MCF 10A (cell line): ENCODE results near the gene S1PR5. TPM values are rescaled to one million over a fixed set of nuclear protein-coding genes. Genes with fewer than 3 reads are reported as not detected.

Source experiments
- BruUV-seq: library from RNA; stranded (reverse); fragments of 400-500 nt; replicated peaks from 2 replicates; lab custom pipeline; 2021; lab: Mats Ljungman, UMichigan
- CTCF ChIA-PET: fragments of 300-600 bp; sonication (Branson Sonifier 250); formaldehyde crosslinking; extraction: SDS; loops from one replicate; lab custom pipeline; 2021; ENCODE audit warnings: antibody characterized with exemption, inconsistent platforms; lab: Yijun Ruan, JAX
- POLR2A ChIA-PET: fragments of 300-600, 350-650 bp; sonication (Branson Sonifier 250); formaldehyde crosslinking; extraction: SDS; loops from one replicate; lab custom pipeline; 2020; ENCODE audit warnings: antibody characterized with exemption, inconsistent platforms; lab: Yijun Ruan, JAX
- DNase-seq: peaks from one replicate; pipeline ENCODE4 v3.0.0-alpha.2; 2018; ENCODE audit not compliant: unreplicated experiment
- H3K27ac Mint-ChIP-seq: one replicate; pipeline ENCODE4 v1.8.0; 2022; ENCODE audit warnings: mild to moderate bottlenecking, low read depth, mixed read lengths; ENCODE audit not compliant: unreplicated experiment
- H3K27me3 Mint-ChIP-seq: one replicate; pipeline ENCODE4 v1.8.0; 2022; ENCODE audit warnings: mixed read lengths; ENCODE audit not compliant: insufficient read depth, unreplicated experiment
- H3K36me3 Mint-ChIP-seq: one replicate; pipeline ENCODE4 v1.8.0; 2022; ENCODE audit warnings: mild to moderate bottlenecking, moderate library complexity, mixed read lengths; ENCODE audit not compliant: insufficient read depth, unreplicated experiment
- H3K4me1 Mint-ChIP-seq: one replicate; pipeline ENCODE4 v1.8.0; 2022; ENCODE audit warnings: mixed read lengths; ENCODE audit not compliant: insufficient read depth, unreplicated experiment
- H3K4me3 Mint-ChIP-seq: one replicate; pipeline ENCODE4 v1.8.0; 2022; ENCODE audit warnings: mild to moderate bottlenecking, moderate library complexity, mixed read lengths; ENCODE audit not compliant: unreplicated experiment
- H3K9me3 Mint-ChIP-seq: one replicate; pipeline ENCODE4 v1.8.0; 2022; ENCODE audit warnings: mixed read lengths; ENCODE audit not compliant: unreplicated experiment
- intact Hi-C: fragments of 100-400 bp; cut with micrococcal nuclease; formaldehyde crosslinking; loops from 2 replicates; pipeline ENCODE4 v1.14.1; 2022
- total RNA-seq: library from RNA; stranded (reverse); gene quantifications from 2 replicates; pipeline ENCODE4 v1.2.3, GENCODE V29; 2022
- TF ChIP-seq, protein P1 (sequence below): fragments of 200-600 bp; IDR thresholded peaks from one replicate; pipeline ENCODE4 v1.8.0; 2022; ENCODE audit warnings: antibody characterized with exemption, mild to moderate bottlenecking; ENCODE audit not compliant: unreplicated experiment

Gene S1PR5
- total RNA-seq, 1 experiment from 2014 or later, result not detected

- Mint-ChIP-seq H3K36me3 (no peaks in the 10 kb centered on the region), H3K4me3 (no peak overlapping the region), H3K27ac (no peak overlapping the region), H3K4me1 (no peaks in the 10 kb centered on the region), H3K9me3 (no peaks in the 10 kb centered on the region), H3K27me3 (no peaks in the 10 kb centered on the region)
- ChIA-PET CTCF (interaction anchor here (0.7 to 1.0 kb wide), 2 partner anchors 28 to 56 kb away, joined by 3 read pairs; no protein-coding TSS in a partner anchor), POLR2A (no interaction called here)
- intact Hi-C loops, result no loop called here
- TF ChIP-seq, protein P1, sequence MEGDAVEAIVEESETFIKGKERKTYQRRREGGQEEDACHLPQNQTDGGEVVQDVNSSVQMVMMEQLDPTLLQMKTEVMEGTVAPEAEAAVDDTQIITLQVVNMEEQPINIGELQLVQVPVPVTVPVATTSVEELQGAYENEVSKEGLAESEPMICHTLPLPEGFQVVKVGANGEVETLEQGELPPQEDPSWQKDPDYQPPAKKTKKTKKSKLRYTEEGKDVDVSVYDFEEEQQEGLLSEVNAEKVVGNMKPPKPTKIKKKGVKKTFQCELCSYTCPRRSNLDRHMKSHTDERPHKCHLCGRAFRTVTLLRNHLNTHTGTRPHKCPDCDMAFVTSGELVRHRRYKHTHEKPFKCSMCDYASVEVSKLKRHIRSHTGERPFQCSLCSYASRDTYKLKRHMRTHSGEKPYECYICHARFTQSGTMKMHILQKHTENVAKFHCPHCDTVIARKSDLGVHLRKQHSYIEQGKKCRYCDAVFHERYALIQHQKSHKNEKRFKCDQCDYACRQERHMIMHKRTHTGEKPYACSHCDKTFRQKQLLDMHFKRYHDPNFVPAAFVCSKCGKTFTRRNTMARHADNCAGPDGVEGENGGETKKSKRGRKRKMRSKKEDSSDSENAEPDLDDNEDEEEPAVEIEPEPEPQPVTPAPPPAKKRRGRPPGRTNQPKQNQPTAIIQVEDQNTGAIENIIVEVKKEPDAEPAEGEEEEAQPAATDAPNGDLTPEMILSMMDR, result no peak
- DNase-seq, result no peak
- BruUV-seq, result no TSS peak
Measured at GRCh38 chr19:10525636-10526035, 8.4 kb upstream of the S1PR5 start.

DNA sequence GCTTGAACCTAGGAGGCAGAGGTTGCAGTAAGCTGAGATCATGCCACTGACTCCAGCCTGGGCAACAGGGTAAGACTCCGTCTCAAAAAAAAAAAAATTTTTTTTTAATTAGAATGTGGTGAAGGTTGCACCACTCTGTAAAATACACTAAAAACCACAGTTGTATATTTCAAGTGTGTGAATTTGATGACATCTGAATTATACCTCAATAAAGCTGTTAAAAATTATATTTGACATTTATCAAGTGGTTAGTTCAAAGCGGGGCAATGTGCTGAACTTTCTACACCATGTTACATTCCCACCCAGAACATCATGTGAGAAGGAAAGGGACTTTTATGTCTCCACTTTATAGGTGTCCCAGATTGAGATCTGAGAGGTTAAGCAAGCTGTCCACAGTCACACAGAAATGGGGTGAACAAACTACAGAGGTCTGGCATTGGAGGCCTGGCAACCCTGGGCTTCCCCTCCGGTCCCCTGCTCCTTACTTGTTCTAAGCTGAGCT, 5.9 kb upstream of the S1PR5 start:
- CTCF ChIA-PET, result interaction anchor here (0.5 to 1.4 kb wide), 9 partner anchors 13 to 258 kb away, joined by 3 to 6 read pairs (median 3); no protein-coding TSS in a partner anchor
- intact Hi-C loops, result no loop called here
- no TSS peak for BruUV-seq

DNA sequence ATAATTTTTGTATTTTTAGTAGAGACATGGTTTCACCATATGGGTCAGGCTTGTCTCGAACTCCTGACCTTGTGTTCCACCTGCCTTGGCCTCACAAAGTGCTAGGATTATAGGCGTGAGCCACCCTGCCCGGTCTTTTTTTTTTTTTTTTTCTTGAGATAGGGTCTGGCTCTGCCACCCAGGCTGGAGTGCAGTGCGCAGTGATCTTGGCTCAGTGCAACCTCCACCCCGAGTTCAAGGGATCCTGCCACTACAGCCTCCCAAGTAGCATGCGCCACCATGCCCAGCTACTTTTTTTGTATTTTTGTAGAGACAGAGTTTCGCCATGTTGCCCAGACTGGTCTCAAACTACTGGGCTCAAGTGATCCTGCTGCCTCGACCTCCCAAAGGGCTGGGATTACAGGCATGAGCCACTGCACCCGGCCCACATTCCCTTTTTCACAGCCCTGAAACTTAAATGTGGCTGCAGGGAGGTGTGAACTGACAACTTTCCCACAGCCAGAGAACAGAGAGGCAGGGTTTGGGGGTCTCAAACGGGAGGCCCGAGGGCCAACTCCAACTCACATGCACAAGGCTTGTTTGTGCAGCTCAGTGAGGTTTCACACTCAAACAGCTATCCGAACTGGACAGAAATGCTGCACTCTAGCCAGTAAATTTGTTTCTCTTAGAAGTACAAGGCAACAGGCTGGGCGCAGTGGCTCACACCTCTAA, 4.4 kb upstream of the S1PR5 start:
- BruUV-seq, result no TSS peak

More for the DNA sequence above, 5.9 kb upstream of the S1PR5 start:
- Mint-ChIP-seq H3K9me3 (no peaks in the 10 kb centered on the region), H3K4me1 (no peaks in the 10 kb centered on the region), H3K36me3 (no peaks in the 10 kb centered on the region), H3K4me3 (no peak overlapping the region), H3K27me3 (peaks cover 17% of the 10 kb centered on the region), H3K27ac (no peak overlapping the region)
- no peak for DNase-seq
- TF ChIP-seq, protein P1, result no peak
- POLR2A ChIA-PET, result interaction anchor here (1.6 kb wide), 1 partner anchor 20 kb away, joined by 4 read pairs; no protein-coding TSS in a partner anchor

More for the DNA sequence above, 4.4 kb upstream of the S1PR5 start:
- TF ChIP-seq, protein P1, result no peak
- POLR2A ChIA-PET, result interaction anchor here (0.8 kb wide), 1 partner anchor 14 kb away, joined by 3 read pairs; no protein-coding TSS in a partner anchor
- CTCF ChIA-PET, result interaction anchor here (1.7 kb wide), 1 partner anchor 11 kb away, joined by 3 read pairs; no protein-coding TSS in a partner anchor
- H3K36me3 Mint-ChIP-seq, result no peaks in the 10 kb centered on the region
- intact Hi-C loops, result no loop called here
- no peaks in the 10 kb centered on the region for H3K9me3 Mint-ChIP-seq
- H3K27ac Mint-ChIP-seq, result no peak overlapping the region
- H3K4me1 Mint-ChIP-seq, result no peaks in the 10 kb centered on the region
- peaks cover 22% of the 10 kb centered on the region for H3K27me3 Mint-ChIP-seq
- DNase-seq, result no peak
- H3K4me3 Mint-ChIP-seq, result no peak overlapping the region
